HFFc6 (cell line): ENCODE results near the gene SH3BP5. TPM values are rescaled to one million over a fixed set of nuclear protein-coding genes. Genes with fewer than 3 reads are reported as not detected.

Experiments used
- DNase-seq: peaks from one replicate; pipeline ENCODE4 v3.0.0-alpha.2; 2018
- H3K27ac Mint-ChIP-seq: 2 replicates; pipeline ENCODE4 v1.8.0; 2020; ENCODE audit warnings: mild to moderate bottlenecking, mixed read lengths
- H3K27me3 Mint-ChIP-seq: 2 replicates; pipeline ENCODE4 v1.8.0; 2021; ENCODE audit warnings: mild to moderate bottlenecking, moderate library complexity, mixed read lengths; ENCODE audit not compliant: insufficient read depth
- H3K36me3 Mint-ChIP-seq: 2 replicates; pipeline ENCODE4 v1.8.0; 2021; ENCODE audit warnings: low read depth, mixed read lengths
- H3K4me1 Mint-ChIP-seq: 2 replicates; pipeline ENCODE4 v1.8.0; 2020; ENCODE audit warnings: low read depth, mixed read lengths
- H3K4me3 Mint-ChIP-seq: 2 replicates; pipeline ENCODE4 v1.8.0; 2020; ENCODE audit warnings: mild to moderate bottlenecking, moderate library complexity, mixed read lengths
- H3K9me3 Mint-ChIP-seq: 2 replicates; pipeline ENCODE4 v1.8.0; 2020; ENCODE audit warnings: mild to moderate bottlenecking, mixed read lengths
- CTCF ChIP-seq: fragments of 200-600 bp; sonication (generic); IDR thresholded peaks from 2 replicates; pipeline ENCODE4 v1.5.0; 2021; ENCODE audit warnings: antibody characterized with exemption, mild to moderate bottlenecking
- total RNA-seq, 6 experiments: library from RNA; stranded (reverse); fragmentation: NEBNext Ultra II Directional; extraction: Animal tissue kit (Norgen Biotek cat#: 25700); gene quantifications; 2 replicates in 1 of 6; 3 replicates in 5 of 6; pipeline ENCODE4 v1.2.3, GENCODE V29; 2021

Gene SH3BP5
- total RNA-seq, 6 experiments from 2014 or later = 10.8 to 14.2 (median 11.9) TPM

- no peaks in the 10 kb centered on the region for H3K9me3 Mint-ChIP-seq
- no peak for DNase-seq
- peaks cover 22% of the 10 kb centered on the region for H3K4me1 Mint-ChIP-seq
- H3K4me3 Mint-ChIP-seq = no peak overlapping the region
- H3K27ac Mint-ChIP-seq = no peak overlapping the region
- TF ChIP-seq CTCF = no peak
- no peaks in the 10 kb centered on the region; the same call in 1 of the 2 replicates for H3K27me3 Mint-ChIP-seq
- no peaks in the 10 kb centered on the region for H3K36me3 Mint-ChIP-seq
These were observed 50.6 kb downstream of the SH3BP5 start for GRCh38 chr3:15281817-15282216.

GRCh38 chr3:15280853-15281532, 51.4 kb downstream of the SH3BP5 start:
- DNase-seq = no peak
- no peak for TF ChIP-seq CTCF
- H3K36me3 Mint-ChIP-seq = no peaks in the 10 kb centered on the region
- H3K4me1 Mint-ChIP-seq = peaks cover 26% of the 10 kb centered on the region
- no peaks in the 10 kb centered on the region for H3K9me3 Mint-ChIP-seq
- no peak overlapping the region; the same call in 1 of the 2 replicates for H3K27ac Mint-ChIP-seq
- no peak overlapping the region for H3K4me3 Mint-ChIP-seq
- H3K27me3 Mint-ChIP-seq = no peaks in the 10 kb centered on the region; the same call in 1 of the 2 replicates

GRCh38 chr3:15279671-15280402, 52.5 kb downstream of the SH3BP5 start:
- DNase-seq = no peak
- H3K36me3 Mint-ChIP-seq = no peaks in the 10 kb centered on the region; the same call in 1 of the 2 replicates
- no peak for TF ChIP-seq CTCF
- H3K27me3 Mint-ChIP-seq = no peaks in the 10 kb centered on the region; the same call in 1 of the 2 replicates
- no peak overlapping the region for H3K4me3 Mint-ChIP-seq
- H3K27ac Mint-ChIP-seq = no peak overlapping the region
- peaks cover 36% of the 10 kb centered on the region for H3K4me1 Mint-ChIP-seq
- H3K9me3 Mint-ChIP-seq = no peaks in the 10 kb centered on the region

DNA sequence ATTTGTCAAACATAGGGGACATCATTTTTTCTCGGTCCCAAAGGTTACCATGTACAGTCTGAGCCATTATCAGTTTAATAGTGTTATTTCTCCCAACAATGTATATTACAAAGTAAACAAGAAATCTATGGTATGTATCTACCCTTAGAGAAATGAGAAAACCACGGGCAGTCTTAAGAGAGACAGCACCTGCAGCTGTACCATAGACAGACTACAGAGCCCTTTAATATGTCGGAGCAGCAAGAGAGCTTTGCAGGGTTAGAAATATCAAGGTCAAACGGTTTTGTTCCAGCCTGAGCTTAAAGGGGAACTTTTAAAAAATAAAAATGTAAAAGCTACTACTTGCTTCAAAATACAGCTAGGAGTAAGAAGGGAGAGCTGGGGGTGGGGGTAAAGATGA, 53.2 kb downstream of the SH3BP5 start:
- Mint-ChIP-seq H3K36me3 (no peaks in the 10 kb centered on the region; the same call in 1 of the 2 replicates), H3K4me3 (no peak overlapping the region), H3K9me3 (no peaks in the 10 kb centered on the region), H3K27me3 (no peaks in the 10 kb centered on the region; the same call in 1 of the 2 replicates), H3K27ac (no peak overlapping the region), H3K4me1 (peaks cover 34% of the 10 kb centered on the region)
- no peak for TF ChIP-seq CTCF
- DNase-seq = no peak

GRCh38 chr3:15277861-15278500, 54.4 kb downstream of the SH3BP5 start:
- Mint-ChIP-seq H3K27ac (no peak overlapping the region), H3K9me3 (no peaks in the 10 kb centered on the region), H3K36me3 (no peaks in the 10 kb centered on the region; the same call in 1 of the 2 replicates), H3K27me3 (no peaks in the 10 kb centered on the region), H3K4me3 (no peak overlapping the region), H3K4me1 (peaks cover 33% of the 10 kb centered on the region)
- TF ChIP-seq CTCF = no peak
- no peak for DNase-seq
